Cardiac fibroblast (primary cell): ENCODE results near the gene SOST.

Experiments used
- DNase-seq, 2 donors: peaks; one replicate each; pipeline versions ENCODE4 v3.0.0 to v3.0.0-alpha.2; 2010; ENCODE audit warnings: low read depth in 2 of 2
- H3K4me3 ChIP-seq, 2 donors: replicated peaks in 1 of 2; 1 replicate in 1 of 2; 2 replicates in 1 of 2; pipeline ENCODE4 v1.5.1; 2011; ENCODE audit warnings: low read depth in 2 of 2, low read length in 2 of 2, mild to moderate bottlenecking in 2 of 2, moderate library complexity in 1 of 2
- CTCF ChIP-seq: IDR thresholded peaks from one replicate; pipeline ENCODE4 v1.5.1; 2011; ENCODE audit warnings: low read depth, mild to moderate bottlenecking, low read length, inconsistent platforms

Gene SOST

GRCh38 chr17:43720311-43721060 is 38.1 kb downstream of the SOST start:
- peak overlapping the region; percentile 45 to 53 for H3K4me3 ChIP-seq
- no peak for TF ChIP-seq CTCF
- DNase-seq, result peak; percentile 60 to 75

- H3K4me3 ChIP-seq, result no peak overlapping the region
- no peak for DNase-seq
- no peak for TF ChIP-seq CTCF
Observed at GRCh38 chr17:43719578-43719977, 39.0 kb downstream of the SOST start.

- no peak for TF ChIP-seq CTCF
Observed at GRCh38 chr17:43718544-43718943, 40.0 kb downstream of the SOST start.

GRCh38 chr17:43717913-43718312 is 40.7 kb downstream of the SOST start:
- no peak for DNase-seq
- TF ChIP-seq CTCF, result no peak
- no peak overlapping the region for H3K4me3 ChIP-seq

More at GRCh38 chr17:43718544-43718943, 40.0 kb downstream of the SOST start:
- no peak for DNase-seq
- no peak overlapping the region for H3K4me3 ChIP-seq

GRCh38 chr17:43714465-43715149 is 44.0 kb downstream of the SOST start:
- peak in 1 of 2 donors; percentile 51 for DNase-seq
- no peak overlapping the region for H3K4me3 ChIP-seq
- no peak for TF ChIP-seq CTCF

- peak overlapping the region; percentile 30 to 43 for H3K4me3 ChIP-seq
- no peak for TF ChIP-seq CTCF
- DNase-seq, result peak; percentile 31 to 43
Observed at GRCh38 chr17:43713494-43714162, 45.0 kb downstream of the SOST start.
